PC-3 (cell line): Measurements from ENCODE around the gene GATD1. TPM values are rescaled to one million over a fixed set of nuclear protein-coding genes. Genes with fewer than 3 reads are reported as not detected.
"Not testable (repeated sequence)": the region's sequence is repeated elsewhere in the genome, so short reads cannot be mapped to it uniquely, and the experiment has no call there.

Source experiments
- ATAC-seq: fragments of 200-7000 bp; cut with Tn5 transposase; 2 replicates; pipeline ENCODE4 v1.9.1; 2020; ENCODE audit warnings: mild to moderate bottlenecking, moderate library complexity
- BruUV-seq: library from RNA; stranded (reverse); fragments of 400-500 nt; replicated peaks from 2 replicates; lab custom pipeline; 2021; lab: Mats Ljungman, UMichigan
- CTCF ChIA-PET: fragments of 300-600 bp; sonication (Branson Sonifier 250); formaldehyde crosslinking; loops from one replicate; lab custom pipeline; 2022; ENCODE audit warnings: antibody characterized with exemption; lab: Charles Lee
- POLR2A ChIA-PET: fragments of 300-600 bp; sonication (Branson Sonifier 250); formaldehyde crosslinking; loops from one replicate; lab custom pipeline; 2022; ENCODE audit warnings: antibody characterized with exemption; ENCODE audit not compliant: unreplicated experiment; lab: Charles Lee
- DNase-seq: peaks from one replicate; pipeline ENCODE4 v3.0.0-alpha.2; 2015
- H2AFZ ChIP-seq: fragments of 300-600 bp; sonication (generic); 2 replicates; pipeline ENCODE4 v1.6.0; 2016; ENCODE audit warnings: antibody characterized with exemption, low read length
- H3F3A ChIP-seq: fragments of 300-600 bp; sonication (generic); one replicate; pipeline ENCODE4 v1.6.0; 2017; ENCODE audit warnings: antibody characterized with exemption, low read length, control low read depth, mild to moderate bottlenecking; ENCODE audit not compliant: unreplicated experiment
- H3K27ac ChIP-seq: fragments of 300-600 bp; sonication (generic); 2 replicates; pipeline ENCODE4 v1.5.1; 2016; ENCODE audit warnings: mild to moderate bottlenecking, low read length
- H3K27me3 ChIP-seq: fragments of 300-600 bp; sonication (generic); 2 replicates; pipeline ENCODE4 v1.6.1; 2016; ENCODE audit warnings: low read length, mixed read lengths
- H3K36me3 ChIP-seq: fragments of 300-600 bp; sonication (generic); 2 replicates; pipeline ENCODE4 v1.6.1; 2016; ENCODE audit warnings: low read depth, mixed run types, low read length, mixed read lengths
- H3K4me1 ChIP-seq: fragments of 300-600 bp; sonication (generic); 2 replicates; pipeline ENCODE4 v1.5.1; 2016; ENCODE audit warnings: low read length; ENCODE audit not compliant: insufficient read depth
- H3K4me2 ChIP-seq: fragments of 300-600 bp; sonication (generic); 2 replicates; pipeline ENCODE4 v1.6.0; 2016; ENCODE audit warnings: low read length
- H3K4me3 ChIP-seq: fragments of 300-600 bp; sonication (generic); 2 replicates; pipeline ENCODE4 v1.5.1; 2016; ENCODE audit warnings: mild to moderate bottlenecking, low read length, mixed read lengths
- H3K79me2 ChIP-seq: fragments of 300-600 bp; sonication (generic); 2 replicates; pipeline ENCODE4 v1.6.1; 2017; ENCODE audit warnings: low read length, mixed read lengths
- H3K9ac ChIP-seq: fragments of 300-600 bp; sonication (generic); 2 replicates; pipeline ENCODE4 v1.6.0; 2016; ENCODE audit warnings: mild to moderate bottlenecking, low read length
- H3K9me2 ChIP-seq: fragments of 300-600 bp; sonication (generic); replicated peaks from 2 replicates; pipeline ENCODE4 v1.6.1; 2016; ENCODE audit warnings: mixed run types, low read length, mixed read lengths
- H3K9me3 ChIP-seq: fragments of 300-600 bp; sonication (generic); 2 replicates; pipeline ENCODE4 v1.6.1; 2016; ENCODE audit warnings: low read length, mixed read lengths
- H4K20me1 ChIP-seq: fragments of 300-600 bp; sonication (generic); 2 replicates; pipeline ENCODE4 v1.6.1; 2016; ENCODE audit warnings: low read length, mixed read lengths
- EZH2 ChIP-seq: fragments of 300-600 bp; sonication (generic); IDR thresholded peaks from one replicate; pipeline ENCODE4 v1.6.1; 2017; ENCODE audit warnings: antibody characterized with exemption, mild to moderate bottlenecking, low read length; ENCODE audit not compliant: unreplicated experiment
- EZH2phosphoT487 ChIP-seq: fragments of 300-600 bp; sonication (generic); IDR thresholded peaks from 2 replicates; pipeline ENCODE4 v1.6.1; 2018; ENCODE audit warnings: mild to moderate bottlenecking, antibody characterized with exemption, low read length, borderline replicate concordance
- intact Hi-C: fragments of 100-400 bp; cut with micrococcal nuclease; formaldehyde crosslinking; loops from 2 replicates; pipeline ENCODE4 v1.9.0; 2023
- total RNA-seq: library from RNA; depleted of rRNA; stranded (reverse); fragments of >200 nt; gene quantifications from 2 replicates; pipeline ENCODE4 v1.2.3, GENCODE V29; 2014
- TF ChIP-seq, protein P1 (sequence below): fragments of 300-600 bp; sonication (generic); conservative IDR thresholded peaks from 2 replicates; pipeline ENCODE4 v1.5.1; 2017; ENCODE audit warnings: antibody characterized with exemption, low read depth, mild to moderate bottlenecking, low read length

The GATD1 gene
- total RNA-seq, 1 experiment from 2014 or later = 39.7 TPM

- no peaks in the 10 kb centered on the region for H3K27me3 ChIP-seq
- no peaks in the 10 kb centered on the region for H3K4me1 ChIP-seq
- no peak overlapping the region for H3K4me3 ChIP-seq
- no peak overlapping the region for H3K4me2 ChIP-seq
- no peak overlapping the region for H3K9ac ChIP-seq
- H2AFZ ChIP-seq = no peak overlapping the region
- BruUV-seq = no TSS peak
- H3K27ac ChIP-seq = no peak overlapping the region
- ATAC-seq (no peak), DNase-seq (no peak)
- H4K20me1 ChIP-seq = no peaks in the 10 kb centered on the region
- CTCF ChIA-PET = no interaction called here
- intact Hi-C loops = no loop called here
- H3K36me3 ChIP-seq = no peaks in the 10 kb centered on the region
- POLR2A ChIA-PET = no interaction called here
- no peaks in the 10 kb centered on the region for H3F3A ChIP-seq
- no peaks in the 10 kb centered on the region for H3K9me3 ChIP-seq
- H3K79me2 ChIP-seq = no peaks in the 10 kb centered on the region
- TF ChIP-seq EZH2phosphoT487 (no peak), EZH2 (no peak)
- TF ChIP-seq, protein P1, sequence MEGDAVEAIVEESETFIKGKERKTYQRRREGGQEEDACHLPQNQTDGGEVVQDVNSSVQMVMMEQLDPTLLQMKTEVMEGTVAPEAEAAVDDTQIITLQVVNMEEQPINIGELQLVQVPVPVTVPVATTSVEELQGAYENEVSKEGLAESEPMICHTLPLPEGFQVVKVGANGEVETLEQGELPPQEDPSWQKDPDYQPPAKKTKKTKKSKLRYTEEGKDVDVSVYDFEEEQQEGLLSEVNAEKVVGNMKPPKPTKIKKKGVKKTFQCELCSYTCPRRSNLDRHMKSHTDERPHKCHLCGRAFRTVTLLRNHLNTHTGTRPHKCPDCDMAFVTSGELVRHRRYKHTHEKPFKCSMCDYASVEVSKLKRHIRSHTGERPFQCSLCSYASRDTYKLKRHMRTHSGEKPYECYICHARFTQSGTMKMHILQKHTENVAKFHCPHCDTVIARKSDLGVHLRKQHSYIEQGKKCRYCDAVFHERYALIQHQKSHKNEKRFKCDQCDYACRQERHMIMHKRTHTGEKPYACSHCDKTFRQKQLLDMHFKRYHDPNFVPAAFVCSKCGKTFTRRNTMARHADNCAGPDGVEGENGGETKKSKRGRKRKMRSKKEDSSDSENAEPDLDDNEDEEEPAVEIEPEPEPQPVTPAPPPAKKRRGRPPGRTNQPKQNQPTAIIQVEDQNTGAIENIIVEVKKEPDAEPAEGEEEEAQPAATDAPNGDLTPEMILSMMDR = no peak
- H3K9me2 ChIP-seq = no peaks in the 10 kb centered on the region
These were observed 39.9 kb downstream of the GATD1 start for GRCh38 chr11:737366-737765.

DNA sequence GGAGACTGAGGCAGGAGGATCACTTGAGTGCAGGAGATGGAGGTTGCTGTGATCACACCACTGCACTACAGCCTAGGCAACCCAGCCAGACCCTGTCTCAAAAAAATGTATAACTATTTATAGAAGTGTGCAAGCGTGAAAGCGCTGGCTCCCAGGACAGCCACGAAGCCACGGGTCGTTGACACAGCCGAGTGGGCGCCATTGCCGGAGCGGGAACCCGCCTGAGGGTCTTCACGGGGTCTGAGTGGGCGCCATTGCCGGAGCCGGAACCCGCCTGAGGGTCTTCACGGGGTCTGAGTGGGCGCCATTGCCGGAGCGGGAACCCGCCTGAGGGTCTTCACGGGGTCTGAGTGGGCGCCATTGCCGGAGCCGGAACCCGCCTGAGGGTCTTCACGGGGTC lies 42.7 kb downstream of the GATD1 start:
- CTCF ChIA-PET, H3K4me1 ChIP-seq: not testable (repeated sequence)

DNA sequence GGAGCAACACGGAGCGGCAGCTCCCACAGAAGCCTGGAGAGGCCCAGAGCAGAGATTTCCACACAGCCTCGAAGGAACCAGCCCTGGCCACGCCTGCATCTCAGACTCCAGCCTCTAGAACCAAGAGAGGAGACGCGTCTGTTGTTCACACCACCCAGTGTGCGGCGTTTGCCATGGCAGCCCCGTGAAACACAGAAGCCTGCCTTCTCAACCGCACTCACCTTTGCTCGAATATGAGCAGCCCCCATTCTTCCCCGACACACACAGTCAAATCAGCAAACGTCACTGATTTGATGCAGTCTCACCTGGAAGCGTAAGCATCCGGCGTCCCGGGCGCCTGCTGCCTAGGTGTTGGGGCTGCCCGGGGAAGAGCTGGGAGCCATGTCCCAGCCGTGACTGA lies 44.2 kb downstream of the GATD1 start:
- POLR2A ChIA-PET = no interaction called here

More for the DNA sequence above, 42.7 kb downstream of the GATD1 start:
- H3K9ac ChIP-seq, BruUV-seq, H3K4me2 ChIP-seq, H4K20me1 ChIP-seq, POLR2A ChIA-PET, ATAC-seq, H3K4me3 ChIP-seq, H3K9me3 ChIP-seq, H3F3A ChIP-seq, H3K27me3 ChIP-seq, intact Hi-C loops, H3K9me2 ChIP-seq, H3K27ac ChIP-seq, H3K79me2 ChIP-seq, DNase-seq, H3K36me3 ChIP-seq, H2AFZ ChIP-seq: not testable (repeated sequence)

More for the DNA sequence above, 44.2 kb downstream of the GATD1 start:
- H3K27me3 ChIP-seq = no peaks in the 10 kb centered on the region
- no peaks in the 10 kb centered on the region for H3F3A ChIP-seq
- H3K4me3 ChIP-seq = no peak overlapping the region
- CTCF ChIA-PET = no interaction called here
- peaks cover 5% of the 10 kb centered on the region; the same call in 1 of the 2 replicates for H3K4me1 ChIP-seq
- DNase-seq (no peak), ATAC-seq (no peak)
- no peak overlapping the region for H3K4me2 ChIP-seq
- TF ChIP-seq EZH2phosphoT487 (no peak), EZH2 (no peak)
- TF ChIP-seq, protein P1 = no peak
- H3K9me3 ChIP-seq = no peaks in the 10 kb centered on the region
- no peak overlapping the region for H3K9ac ChIP-seq
- H3K27ac ChIP-seq = no peak overlapping the region
- no peaks in the 10 kb centered on the region for H3K79me2 ChIP-seq
- no peaks in the 10 kb centered on the region; the same call in 1 of the 2 replicates for H3K36me3 ChIP-seq
- no peaks in the 10 kb centered on the region for H4K20me1 ChIP-seq
- H3K9me2 ChIP-seq = no peaks in the 10 kb centered on the region
- no peak overlapping the region for H2AFZ ChIP-seq
- BruUV-seq = no TSS peak
- intact Hi-C loops = no loop called here
